Measurements from ENCODE around the gene HCRT. TPM values are rescaled to one million over a fixed set of nuclear protein-coding genes. Genes with fewer than 3 reads are reported as not detected.
"Not testable (repeated sequence)": the region's sequence is repeated elsewhere in the genome, so short reads cannot be mapped to it uniquely, and the experiment has no call there.

The HCRT gene
- total and polyA plus RNA-seq, 2 donors, result 0.19 to 0.23 TPM

GRCh38 chr17:42191275-42191608 is 6.0 kb upstream of the HCRT start:
- H3K27ac ChIP-seq (ENCODE audit: low read depth in 1 of 2, low read length in 1 of 2), result no peak overlapping the region
- H3K27me3 ChIP-seq (ENCODE audit: control insufficient read depth in 2 of 2, insufficient read depth in 1 of 2, low read length in 1 of 2), result no peaks in the 10 kb centered on the region
- no peak overlapping the region for H3K4me3 ChIP-seq (ENCODE audit: low read length in 2 of 2)
- H3K9me3 ChIP-seq (ENCODE audit: control insufficient read depth in 2 of 2, insufficient read depth in 1 of 2, low read length in 1 of 2), result no peaks in the 10 kb centered on the region
- H3K36me3 ChIP-seq (ENCODE audit: control insufficient read depth in 2 of 2, insufficient read depth in 2 of 2, low read length in 1 of 2), result peaks cover 0 to 2% of the 10 kb centered on the region in 2 donors
- H3K4me1 ChIP-seq (ENCODE audit: control insufficient read depth in 2 of 2, insufficient read depth in 2 of 2, low read length in 2 of 2), result peaks cover 10 to 23% of the 10 kb centered on the region in 2 donors
- WGBS, result 98% methylated on average over 5 of the region's 5 CpGs
- DNase-seq (ENCODE audit: low read depth in 6 of 9, low spot score in 9 of 9), result no peak

- no peaks in the 10 kb centered on the region for H3K27me3 ChIP-seq (ENCODE audit: control insufficient read depth in 2 of 2, insufficient read depth in 1 of 2, low read length in 1 of 2)
- no peak for DNase-seq (ENCODE audit: low read depth in 6 of 9, low spot score in 9 of 9)
- WGBS, result 96% methylated on average over 17 of the region's 17 CpGs
- no peaks in the 10 kb centered on the region for H3K9me3 ChIP-seq (ENCODE audit: control insufficient read depth in 2 of 2, insufficient read depth in 1 of 2, low read length in 1 of 2)
- H3K4me1 ChIP-seq (ENCODE audit: control insufficient read depth in 2 of 2, insufficient read depth in 2 of 2, low read length in 2 of 2), result peaks cover 10 to 23% of the 10 kb centered on the region in 2 donors
- H3K27ac ChIP-seq (ENCODE audit: low read depth in 1 of 2, low read length in 1 of 2), result no peak overlapping the region
- H3K36me3 ChIP-seq (ENCODE audit: control insufficient read depth in 2 of 2, insufficient read depth in 2 of 2, low read length in 1 of 2), result peaks cover 0 to 2% of the 10 kb centered on the region in 2 donors
- H3K4me3 ChIP-seq (ENCODE audit: low read length in 2 of 2), result no peak overlapping the region
Measured at GRCh38 chr17:42190491-42191274, 5.4 kb upstream of the HCRT start.

GRCh38 chr17:42189651-42189965 is 4.4 kb upstream of the HCRT start:
- peaks cover 0 to 2% of the 10 kb centered on the region in 2 donors for H3K36me3 ChIP-seq (ENCODE audit: control insufficient read depth in 2 of 2, insufficient read depth in 2 of 2, low read length in 1 of 2)
- H3K4me1 ChIP-seq (ENCODE audit: control insufficient read depth in 2 of 2, insufficient read depth in 2 of 2, low read length in 2 of 2), result peaks cover 15 to 33% of the 10 kb centered on the region in 2 donors
- H3K27me3 ChIP-seq (ENCODE audit: control insufficient read depth in 2 of 2, insufficient read depth in 1 of 2, low read length in 1 of 2), result no peaks in the 10 kb centered on the region
- WGBS, result 96% methylated on average over 11 of the region's 11 CpGs
- no peak overlapping the region for H3K27ac ChIP-seq (ENCODE audit: low read depth in 1 of 2, low read length in 1 of 2)
- no peaks in the 10 kb centered on the region for H3K9me3 ChIP-seq (ENCODE audit: control insufficient read depth in 2 of 2, insufficient read depth in 1 of 2, low read length in 1 of 2)
- no peak for DNase-seq (ENCODE audit: low read depth in 6 of 9, low spot score in 9 of 9)
- H3K4me3 ChIP-seq (ENCODE audit: low read length in 2 of 2), result no peak overlapping the region

- Histone ChIP-seq H3K27me3 (ENCODE audit: control insufficient read depth in 2 of 2, insufficient read depth in 1 of 2, low read length in 1 of 2) (peaks cover 0 to 4% of the 10 kb centered on the region in 2 donors), H3K4me3 (ENCODE audit: low read length in 2 of 2) (no peak overlapping the region), H3K36me3 (ENCODE audit: control insufficient read depth in 2 of 2, insufficient read depth in 2 of 2, low read length in 1 of 2) (peaks cover 0 to 2% of the 10 kb centered on the region in 2 donors), H3K4me1 (ENCODE audit: control insufficient read depth in 2 of 2, insufficient read depth in 2 of 2, low read length in 2 of 2) (peaks cover 18 to 32% of the 10 kb centered on the region in 2 donors), H3K27ac (ENCODE audit: low read depth in 1 of 2, low read length in 1 of 2) (peak overlapping the region in 1 of 2 donors; percentile 5), H3K9me3 (ENCODE audit: control insufficient read depth in 2 of 2, insufficient read depth in 1 of 2, low read length in 1 of 2) (no peaks in the 10 kb centered on the region)
- DNase-seq (ENCODE audit: low read depth in 6 of 9, low spot score in 9 of 9), result no peak
- 82% methylated on average over 19 of the region's 19 CpGs for WGBS
Measured at GRCh38 chr17:42188749-42189650, 3.7 kb upstream of the HCRT start.

GRCh38 chr17:42187833-42188232 is 2.6 kb upstream of the HCRT start:
- peaks cover 10 to 32% of the 10 kb centered on the region in 2 donors for H3K4me1 ChIP-seq (ENCODE audit: control insufficient read depth in 2 of 2, insufficient read depth in 2 of 2, low read length in 2 of 2)
- 95% methylated on average over 2 of the region's 2 CpGs for WGBS

GRCh38 chr17:42186191-42186590 is 939 bp upstream of the HCRT start:
- not testable (repeated sequence) for H3K4me3 ChIP-seq (ENCODE audit: low read length in 2 of 2); DNase-seq (ENCODE audit: low read depth in 6 of 9, low spot score in 9 of 9); H3K36me3 ChIP-seq (ENCODE audit: control insufficient read depth in 2 of 2, insufficient read depth in 2 of 2, low read length in 1 of 2); H3K9me3 ChIP-seq (ENCODE audit: control insufficient read depth in 2 of 2, insufficient read depth in 1 of 2, low read length in 1 of 2); H3K27ac ChIP-seq (ENCODE audit: low read depth in 1 of 2, low read length in 1 of 2)
- Histone ChIP-seq H3K27me3 (ENCODE audit: control insufficient read depth in 2 of 2, insufficient read depth in 1 of 2, low read length in 1 of 2) (peaks cover 11 to 32% of the 10 kb centered on the region in 2 donors), H3K4me1 (ENCODE audit: control insufficient read depth in 2 of 2, insufficient read depth in 2 of 2, low read length in 2 of 2) (peaks cover 15 to 36% of the 10 kb centered on the region in 2 donors)
- 91% methylated on average over 5 of the region's 5 CpGs for WGBS

More at GRCh38 chr17:42187833-42188232, 2.6 kb upstream of the HCRT start:
- peaks cover 0 to 16% of the 10 kb centered on the region in 2 donors for H3K27me3 ChIP-seq (ENCODE audit: control insufficient read depth in 2 of 2, insufficient read depth in 1 of 2, low read length in 1 of 2)
- peaks cover 0 to 2% of the 10 kb centered on the region in 2 donors for H3K36me3 ChIP-seq (ENCODE audit: control insufficient read depth in 2 of 2, insufficient read depth in 2 of 2, low read length in 1 of 2)
- H3K4me3 ChIP-seq (ENCODE audit: low read length in 2 of 2), result no peak overlapping the region
- H3K27ac ChIP-seq (ENCODE audit: low read depth in 1 of 2, low read length in 1 of 2), result no peak overlapping the region
- H3K9me3 ChIP-seq (ENCODE audit: control insufficient read depth in 2 of 2, insufficient read depth in 1 of 2, low read length in 1 of 2), result no peaks in the 10 kb centered on the region
- no peak for DNase-seq (ENCODE audit: low read depth in 6 of 9, low spot score in 9 of 9)

GRCh38 chr17:42185621-42185930 is 324 bp upstream of the HCRT start:
- H3K9me3 ChIP-seq (ENCODE audit: control insufficient read depth in 2 of 2, insufficient read depth in 1 of 2, low read length in 1 of 2), result peaks cover 0 to 5% of the 10 kb centered on the region in 2 donors
- H3K27ac ChIP-seq (ENCODE audit: low read depth in 1 of 2, low read length in 1 of 2), result no peak overlapping the region
- WGBS, result 94% methylated on average over 7 of the region's 7 CpGs
- no peak overlapping the region for H3K4me3 ChIP-seq (ENCODE audit: low read length in 2 of 2)
- peaks cover 0 to 2% of the 10 kb centered on the region in 2 donors for H3K36me3 ChIP-seq (ENCODE audit: control insufficient read depth in 2 of 2, insufficient read depth in 2 of 2, low read length in 1 of 2)
- peaks cover 18 to 42% of the 10 kb centered on the region in 2 donors for H3K4me1 ChIP-seq (ENCODE audit: control insufficient read depth in 2 of 2, insufficient read depth in 2 of 2, low read length in 2 of 2)
- DNase-seq (ENCODE audit: low read depth in 6 of 9, low spot score in 9 of 9), result no peak
- peaks cover 17 to 38% of the 10 kb centered on the region in 2 donors for H3K27me3 ChIP-seq (ENCODE audit: control insufficient read depth in 2 of 2, insufficient read depth in 1 of 2, low read length in 1 of 2)

GRCh38 chr17:42183741-42184711 is 1.2 kb downstream of the HCRT start:
- peak; percentile 49 to 82 (median 64) for DNase-seq (ENCODE audit: low read depth in 6 of 9, low spot score in 9 of 9)
- WGBS, result 7% methylated on average over 83 of the region's 83 CpGs

More at GRCh38 chr17:42183741-42184711, 1.2 kb downstream of the HCRT start:
- peaks cover 0 to 10% of the 10 kb centered on the region in 2 donors for H3K9me3 ChIP-seq (ENCODE audit: control insufficient read depth in 2 of 2, insufficient read depth in 1 of 2, low read length in 1 of 2)
- peak overlapping the region; percentile 32 to 86 for H3K27ac ChIP-seq (ENCODE audit: low read depth in 1 of 2, low read length in 1 of 2)
- no peaks in the 10 kb centered on the region for H3K36me3 ChIP-seq (ENCODE audit: control insufficient read depth in 2 of 2, insufficient read depth in 2 of 2, low read length in 1 of 2)
- H3K4me3 ChIP-seq (ENCODE audit: low read length in 2 of 2), result peak overlapping the region; percentile 58 to 70
- peaks cover 30 to 54% of the 10 kb centered on the region in 2 donors for H3K27me3 ChIP-seq (ENCODE audit: control insufficient read depth in 2 of 2, insufficient read depth in 1 of 2, low read length in 1 of 2)
- H3K4me1 ChIP-seq (ENCODE audit: control insufficient read depth in 2 of 2, insufficient read depth in 2 of 2, low read length in 2 of 2), result peaks cover 18 to 49% of the 10 kb centered on the region in 2 donors
